Putamen (tissue), 1 donor: Measurements from ENCODE around the gene ST7.

Experiments
- DNase-seq: peaks from one replicate; pipeline ENCODE4 v3.0.0-alpha.2; 2016; ENCODE audit warnings: low spot score

ST7 gene

GRCh38 chr7:117032810-117033209 is 79.5 kb downstream of the ST7 start:
- DNase-seq = no peak

DNA sequence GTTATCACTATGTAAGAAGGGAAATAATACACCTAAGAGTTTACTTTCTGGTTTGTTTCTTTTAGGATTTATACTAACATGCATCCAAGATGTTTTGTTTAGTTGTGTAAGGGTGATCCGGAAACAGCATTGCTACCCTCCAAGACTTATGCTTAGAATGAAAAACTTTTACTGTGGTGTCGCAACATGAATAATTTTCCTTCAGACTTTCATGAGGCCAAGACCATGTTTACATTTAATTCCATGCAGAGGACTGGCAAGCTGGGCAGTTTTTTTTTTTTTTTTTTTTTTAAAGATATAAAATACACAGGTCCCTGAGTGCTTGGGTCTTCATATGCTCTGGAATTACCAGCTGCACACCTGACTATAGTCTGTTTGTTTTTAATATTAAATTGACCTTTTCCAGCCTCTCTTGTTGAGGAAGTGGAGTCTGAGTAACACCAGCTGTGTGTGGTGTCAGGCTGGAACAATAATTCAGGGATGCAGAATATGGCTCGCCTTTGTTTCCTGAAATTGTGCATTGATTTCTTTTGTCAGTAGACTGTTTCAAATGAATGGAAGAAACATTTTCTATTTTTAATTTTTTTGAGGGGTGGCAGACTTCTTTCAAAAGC is 81.7 kb downstream of the ST7 start:
- no peak for DNase-seq

GRCh38 chr7:117035465-117035862 is 82.2 kb downstream of the ST7 start:
- no peak for DNase-seq

GRCh38 chr7:117036053-117036669 is 82.9 kb downstream of the ST7 start:
- no peak for DNase-seq

DNA sequence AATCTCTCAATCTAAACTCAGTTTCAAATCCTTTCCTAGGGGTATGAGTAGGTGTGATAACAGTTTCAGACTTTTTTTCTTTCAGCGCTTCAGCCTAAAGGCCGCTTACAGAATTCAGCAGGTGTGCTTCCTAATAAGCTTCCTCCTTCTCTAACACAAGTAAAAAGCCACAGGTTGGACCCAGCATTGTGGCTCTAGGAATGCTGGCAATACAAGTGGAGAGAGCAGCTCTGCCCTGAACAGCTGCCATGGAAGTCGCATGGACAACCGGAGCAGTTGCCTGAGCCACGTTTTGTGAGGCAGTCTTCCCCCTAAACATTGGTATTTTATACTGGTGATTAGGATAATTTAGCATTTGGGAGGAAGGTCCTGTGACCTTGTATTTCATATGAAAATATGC is 83.5 kb downstream of the ST7 start:
- no peak for DNase-seq

GRCh38 chr7:117038408-117038807 is 85.1 kb downstream of the ST7 start:
- no peak for DNase-seq

DNA sequence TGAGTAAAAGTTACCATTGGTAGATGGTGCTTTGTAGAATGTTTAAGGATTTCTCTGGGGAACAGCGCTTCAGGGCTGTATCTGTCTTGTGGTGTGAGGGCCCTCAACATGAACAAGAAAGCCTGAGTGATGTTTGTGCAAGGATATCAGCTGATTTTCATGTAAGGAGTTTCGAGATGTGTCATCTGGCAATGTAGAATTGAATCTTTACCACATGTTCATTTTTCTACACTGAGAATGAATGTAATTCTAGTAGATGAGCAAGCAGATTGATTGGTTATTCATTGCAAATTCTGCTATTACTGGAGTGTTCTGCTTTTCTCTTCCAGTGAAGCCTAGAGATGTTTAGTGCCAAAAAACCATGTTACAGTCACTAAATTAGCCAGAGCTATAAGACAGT is 87.7 kb downstream of the ST7 start:
- no peak for DNase-seq

DNA sequence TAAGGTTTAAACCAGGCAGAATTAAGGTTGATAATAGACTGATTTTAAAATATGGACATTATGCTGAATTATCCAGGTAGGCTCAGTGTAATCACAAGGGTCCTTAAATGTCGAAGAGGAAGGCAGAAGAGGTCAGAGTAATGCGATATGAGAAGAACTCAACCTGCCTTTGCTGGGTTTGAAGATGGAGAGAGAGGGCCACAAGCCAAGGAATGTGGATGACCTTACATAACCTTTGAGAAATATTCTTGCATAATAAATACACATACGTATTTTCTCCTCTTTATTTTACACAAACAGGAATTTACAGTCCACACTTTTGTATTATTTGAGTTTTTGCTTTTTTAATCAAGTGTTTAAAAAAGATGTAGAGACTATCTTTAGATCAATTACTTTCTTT is 88.5 kb downstream of the ST7 start:
- DNase-seq = no peak

GRCh38 chr7:117043108-117043825 is 90.0 kb downstream of the ST7 start:
- DNase-seq = no peak

DNA sequence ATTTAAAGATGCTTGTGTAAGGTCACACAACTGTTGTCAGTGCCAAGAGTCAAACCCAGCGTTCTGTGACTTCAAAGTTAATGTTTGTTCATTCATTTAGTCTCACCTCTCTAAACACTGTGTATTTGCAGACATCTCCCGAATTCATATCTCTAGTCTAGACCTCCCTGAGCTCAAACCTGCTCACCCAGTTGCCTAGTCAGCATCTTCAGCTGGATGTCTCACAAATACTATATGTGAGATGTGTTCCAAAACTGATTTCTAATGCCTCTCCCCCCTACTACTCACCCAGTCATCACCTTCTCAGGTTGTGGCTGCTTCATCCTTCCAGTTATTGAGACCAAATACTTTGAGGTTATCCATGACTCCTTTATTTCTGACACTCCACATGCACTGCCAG is 91.4 kb downstream of the ST7 start:
- no peak for DNase-seq

- DNase-seq = no peak
These were observed 92.8 kb downstream of the ST7 start for GRCh38 chr7:117045927-117046710.

GRCh38 chr7:117047496-117047895 is 94.2 kb downstream of the ST7 start:
- no peak for DNase-seq

DNA sequence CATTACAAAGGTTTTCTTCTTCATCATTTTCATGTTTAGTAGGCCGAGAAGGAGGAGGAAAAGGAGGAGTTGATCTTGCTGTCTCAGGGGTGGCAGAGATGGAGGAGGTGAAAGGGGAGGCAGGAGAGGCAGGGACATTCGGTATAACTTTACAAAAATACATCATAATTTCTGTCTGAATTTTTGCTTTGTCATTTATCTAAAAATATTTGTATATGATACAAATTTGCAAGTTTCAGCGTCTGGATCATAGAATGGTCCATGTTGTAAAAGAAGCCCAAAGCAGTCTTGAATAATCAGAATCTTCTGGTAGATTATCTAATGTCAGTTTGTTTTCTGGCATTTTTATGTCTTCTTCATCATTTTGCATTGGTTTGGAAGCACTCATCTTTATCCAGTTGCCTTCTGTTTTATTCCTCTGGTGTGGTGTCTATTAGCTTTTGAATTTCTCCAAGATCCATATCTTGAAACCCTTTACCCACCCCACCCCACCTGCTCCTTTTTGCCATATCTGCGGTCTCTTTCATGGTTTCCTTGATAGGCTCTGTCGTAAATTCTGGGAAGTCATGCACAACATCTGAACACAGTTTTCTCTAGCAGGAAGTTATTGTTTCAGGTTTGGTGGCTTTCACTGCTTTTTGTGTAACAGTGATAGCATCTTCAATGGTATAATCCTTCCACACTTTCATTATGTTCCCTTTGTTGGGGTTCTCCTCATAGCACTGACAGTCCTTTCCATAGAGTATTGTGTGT is 95.0 kb downstream of the ST7 start:
- DNase-seq = no peak

- DNase-seq = no peak
These were observed 95.6 kb downstream of the ST7 start for GRCh38 chr7:117048882-117049281.

DNA sequence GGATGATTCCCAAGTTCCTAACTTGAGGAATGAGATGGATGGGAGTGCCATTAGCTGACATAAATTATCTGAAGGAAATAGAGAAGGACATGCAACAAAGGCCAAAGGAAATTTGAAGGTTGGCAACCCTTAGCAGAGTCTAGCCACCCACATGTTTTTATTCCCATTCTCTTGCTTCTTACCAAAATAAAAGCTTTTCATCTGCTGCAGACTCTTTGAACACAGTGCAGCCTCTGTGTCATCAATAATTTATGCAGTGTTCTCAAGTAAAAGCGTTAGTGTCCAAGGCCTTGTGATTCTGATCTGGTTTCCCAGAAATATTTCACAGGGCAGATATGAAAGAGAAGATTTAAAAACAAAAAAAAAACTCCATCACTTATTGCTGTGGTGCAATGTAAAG is 98.5 kb downstream of the ST7 start:
- DNase-seq = peak; percentile 58

DNA sequence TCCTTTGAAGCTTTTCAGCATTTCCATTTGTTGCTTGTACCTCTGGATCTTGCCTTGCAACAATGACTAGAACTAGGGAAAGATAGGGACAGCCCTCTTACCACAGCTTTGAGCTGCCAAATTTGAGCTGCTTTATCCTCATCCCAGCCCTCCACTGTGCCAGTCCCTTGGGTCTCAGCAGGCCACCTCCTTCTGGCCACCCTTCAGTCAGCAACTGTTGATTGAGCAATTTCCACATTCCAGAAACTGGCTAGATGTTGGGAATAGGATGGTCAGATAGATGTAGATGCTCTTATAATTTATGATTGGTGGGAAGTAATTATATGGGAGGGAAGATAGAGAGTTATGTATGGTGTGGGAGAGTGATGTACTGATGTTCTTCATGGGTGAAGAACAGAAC is 100.1 kb downstream of the ST7 start:
- no peak for DNase-seq

DNA sequence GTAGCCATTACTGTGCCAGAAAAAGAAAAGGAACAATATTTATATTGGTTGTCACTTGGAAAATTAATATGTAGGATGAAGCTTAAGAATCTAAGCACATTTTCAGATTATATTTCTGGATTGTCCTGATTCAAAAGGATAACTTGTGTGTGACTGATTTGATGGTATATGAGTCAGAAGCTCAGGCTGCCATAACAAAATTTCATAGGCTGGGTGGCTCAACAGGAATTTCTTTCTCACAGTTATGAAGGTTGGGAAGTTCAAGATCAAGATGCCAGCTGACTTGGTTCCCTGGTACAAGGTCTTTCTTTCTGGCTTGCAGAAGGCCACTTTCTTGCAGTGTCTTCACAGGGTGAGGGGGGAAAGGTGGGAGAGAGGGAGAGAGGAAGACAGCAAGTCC is 108.5 kb downstream of the ST7 start:
- DNase-seq = no peak

- no peak for DNase-seq
These were observed 109.0 kb downstream of the ST7 start for GRCh38 chr7:117062300-117062699.

DNA sequence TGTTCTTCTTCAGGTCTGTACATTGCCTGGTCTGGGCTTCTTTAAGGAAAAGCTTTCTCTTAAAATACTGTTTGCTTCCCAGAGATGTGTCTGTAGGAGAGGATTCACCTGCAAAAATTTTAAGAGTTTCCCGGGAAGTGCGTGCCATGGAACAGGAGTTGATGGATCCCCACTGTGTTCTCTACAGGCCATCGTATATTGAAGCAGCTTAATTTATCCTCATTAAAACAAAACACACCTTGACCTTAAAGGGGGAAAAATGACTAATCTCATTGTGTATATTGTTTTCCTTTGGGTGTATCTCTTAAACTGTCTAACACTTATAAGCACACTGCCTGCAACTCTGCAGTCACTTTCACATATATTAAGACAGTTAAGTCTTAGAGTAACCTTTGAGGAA is 111.4 kb downstream of the ST7 start:
- DNase-seq = no peak

DNA sequence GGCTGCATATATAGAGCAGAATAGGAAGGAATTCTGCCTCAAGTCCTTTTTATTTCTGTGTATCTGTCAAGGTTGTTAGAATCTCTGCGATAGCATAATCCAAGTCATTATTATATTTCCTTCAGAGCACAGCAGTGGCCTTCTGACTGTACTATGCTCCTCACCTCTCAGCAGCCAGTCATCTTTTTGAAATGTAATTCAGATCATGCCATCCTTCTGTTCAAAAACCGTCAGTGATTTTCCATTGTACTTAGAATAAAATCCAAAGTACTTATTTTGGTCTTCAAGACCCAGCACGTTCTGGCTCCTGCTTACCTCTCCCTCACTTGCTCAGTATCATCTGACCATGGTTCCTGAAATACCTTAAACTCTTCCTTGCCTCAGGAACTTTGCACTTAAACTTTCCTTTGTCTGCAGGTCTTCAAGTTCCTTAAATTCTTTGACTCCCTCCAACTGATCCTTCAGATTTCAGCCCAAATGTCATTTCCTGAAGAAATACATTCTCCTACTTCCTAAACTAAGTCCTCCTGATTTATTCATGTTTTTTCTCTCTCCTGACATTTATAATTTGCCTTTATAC is 112.4 kb downstream of the ST7 start:
- no peak for DNase-seq

GRCh38 chr7:117066668-117067067 is 113.4 kb downstream of the ST7 start:
- DNase-seq = no peak

DNA sequence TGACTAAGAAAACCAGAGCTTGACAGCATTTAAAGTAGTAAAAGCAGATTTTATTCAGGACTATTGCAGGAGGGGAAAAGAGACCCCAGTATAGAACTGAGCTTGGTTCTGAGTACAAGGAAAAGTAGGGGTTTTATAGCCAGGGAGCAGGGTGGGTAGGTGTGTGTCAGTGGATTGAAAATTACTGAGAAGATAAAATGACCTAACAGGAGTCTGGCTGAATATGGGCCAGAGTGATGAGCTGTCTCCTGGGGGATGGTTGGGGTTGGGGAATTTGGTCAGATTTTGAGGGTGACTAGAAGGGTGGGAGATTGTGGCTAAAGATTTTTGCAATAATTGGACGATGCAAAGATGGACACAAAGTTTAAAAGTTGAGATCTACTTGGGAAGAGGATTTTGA is 114.0 kb downstream of the ST7 start:
- DNase-seq = no peak
